ENCODE measurements around the gene G2E3.
"Not testable (repeated sequence)": the region's sequence is repeated elsewhere in the genome, so short reads cannot be mapped to it uniquely, and the experiment has no call there.

The G2E3 gene

DNA sequence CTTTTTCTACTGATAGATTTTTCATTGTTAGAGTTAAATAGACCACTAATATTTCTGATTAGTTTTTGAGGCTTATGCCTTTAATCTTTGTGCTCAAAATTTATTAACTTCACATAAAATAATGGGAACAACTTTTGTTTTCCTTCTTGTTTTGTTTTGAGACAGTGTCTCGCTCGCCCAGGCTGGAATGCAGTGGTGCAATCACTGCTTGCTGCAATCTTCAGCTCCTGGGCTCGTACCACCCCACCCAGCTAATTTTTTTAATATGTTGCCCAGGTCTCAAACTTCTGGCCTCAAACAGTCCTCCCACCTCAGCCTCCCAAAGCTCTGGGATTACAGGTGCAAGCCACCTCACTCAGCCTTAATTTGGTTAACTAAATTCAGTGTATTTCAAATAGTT lies 80.0 kb downstream of the G2E3 start:
- Histone ChIP-seq H3K36me3 (ENCODE audit: control insufficient read depth, insufficient read depth, low read length) (peaks cover 1% of the 10 kb centered on the region; the same call in 1 of the 2 replicates), H3K27me3 (replicated peaks; ENCODE audit: control insufficient read depth, insufficient read depth, low read length) (no peaks in the 10 kb centered on the region), H3K4me3 (replicated peaks; ENCODE audit: low read depth, low read length) (no peak overlapping the region)
- no peak for DNase-seq (ENCODE audit: extremely low read depth, insufficient read length)
- TF ChIP-seq, protein P1, sequence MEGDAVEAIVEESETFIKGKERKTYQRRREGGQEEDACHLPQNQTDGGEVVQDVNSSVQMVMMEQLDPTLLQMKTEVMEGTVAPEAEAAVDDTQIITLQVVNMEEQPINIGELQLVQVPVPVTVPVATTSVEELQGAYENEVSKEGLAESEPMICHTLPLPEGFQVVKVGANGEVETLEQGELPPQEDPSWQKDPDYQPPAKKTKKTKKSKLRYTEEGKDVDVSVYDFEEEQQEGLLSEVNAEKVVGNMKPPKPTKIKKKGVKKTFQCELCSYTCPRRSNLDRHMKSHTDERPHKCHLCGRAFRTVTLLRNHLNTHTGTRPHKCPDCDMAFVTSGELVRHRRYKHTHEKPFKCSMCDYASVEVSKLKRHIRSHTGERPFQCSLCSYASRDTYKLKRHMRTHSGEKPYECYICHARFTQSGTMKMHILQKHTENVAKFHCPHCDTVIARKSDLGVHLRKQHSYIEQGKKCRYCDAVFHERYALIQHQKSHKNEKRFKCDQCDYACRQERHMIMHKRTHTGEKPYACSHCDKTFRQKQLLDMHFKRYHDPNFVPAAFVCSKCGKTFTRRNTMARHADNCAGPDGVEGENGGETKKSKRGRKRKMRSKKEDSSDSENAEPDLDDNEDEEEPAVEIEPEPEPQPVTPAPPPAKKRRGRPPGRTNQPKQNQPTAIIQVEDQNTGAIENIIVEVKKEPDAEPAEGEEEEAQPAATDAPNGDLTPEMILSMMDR (IDR thresholded peaks at IDR 0.05; ENCODE audit: insufficient read depth, low read length, poor library complexity, severe bottlenecking) = no peak

- TF ChIP-seq, protein P1 (IDR thresholded peaks at IDR 0.05; ENCODE audit: insufficient read depth, low read length, poor library complexity, severe bottlenecking) = no peak
- peaks cover 1% of the 10 kb centered on the region; the same call in 1 of the 2 replicates for H3K36me3 ChIP-seq (ENCODE audit: control insufficient read depth, insufficient read depth, low read length)
Measured at GRCh38 chr14:30641207-30641606, 82.2 kb downstream of the G2E3 start.

DNA sequence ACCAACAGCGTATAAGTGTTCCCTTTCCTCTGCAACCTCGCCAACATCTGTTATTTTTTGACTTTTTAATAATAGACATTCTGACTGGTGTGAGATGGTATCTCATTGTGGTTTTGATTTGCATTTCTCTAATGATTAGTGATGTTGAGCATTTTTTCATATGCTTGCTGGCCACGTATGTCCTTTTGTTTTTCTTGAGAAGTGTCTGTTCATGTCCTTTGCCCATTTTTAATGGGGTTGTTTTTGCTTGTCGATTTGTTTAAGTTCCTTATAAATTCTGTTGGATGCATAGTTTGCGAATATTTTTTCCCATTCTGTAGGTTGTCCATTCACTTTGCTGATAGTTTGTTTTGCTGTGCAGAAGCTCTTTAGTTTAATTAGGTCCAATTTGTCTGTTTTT lies 85.5 kb downstream of the G2E3 start:
- not testable (repeated sequence) for DNase-seq (ENCODE audit: extremely low read depth, insufficient read length); H3K27me3 ChIP-seq (replicated peaks; ENCODE audit: control insufficient read depth, insufficient read depth, low read length); H3K36me3 ChIP-seq (ENCODE audit: control insufficient read depth, insufficient read depth, low read length); H3K4me3 ChIP-seq (replicated peaks; ENCODE audit: low read depth, low read length)

More at GRCh38 chr14:30641207-30641606, 82.2 kb downstream of the G2E3 start:
- Histone ChIP-seq H3K4me3 (replicated peaks; ENCODE audit: low read depth, low read length) (no peak overlapping the region), H3K27me3 (replicated peaks; ENCODE audit: control insufficient read depth, insufficient read depth, low read length) (no peaks in the 10 kb centered on the region)
- no peak for DNase-seq (ENCODE audit: extremely low read depth, insufficient read length)

- no peak for DNase-seq (ENCODE audit: extremely low read depth, insufficient read length)
- peaks cover 1% of the 10 kb centered on the region; the same call in 1 of the 2 replicates for H3K36me3 ChIP-seq (ENCODE audit: control insufficient read depth, insufficient read depth, low read length)
- no peaks in the 10 kb centered on the region for H3K27me3 ChIP-seq (replicated peaks; ENCODE audit: control insufficient read depth, insufficient read depth, low read length)
- H3K4me3 ChIP-seq (replicated peaks; ENCODE audit: low read depth, low read length) = no peak overlapping the region
- TF ChIP-seq, protein P1 (IDR thresholded peaks at IDR 0.05; ENCODE audit: insufficient read depth, low read length, poor library complexity, severe bottlenecking) = no peak
Measured at GRCh38 chr14:30645600-30645999, 86.6 kb downstream of the G2E3 start.

DNA sequence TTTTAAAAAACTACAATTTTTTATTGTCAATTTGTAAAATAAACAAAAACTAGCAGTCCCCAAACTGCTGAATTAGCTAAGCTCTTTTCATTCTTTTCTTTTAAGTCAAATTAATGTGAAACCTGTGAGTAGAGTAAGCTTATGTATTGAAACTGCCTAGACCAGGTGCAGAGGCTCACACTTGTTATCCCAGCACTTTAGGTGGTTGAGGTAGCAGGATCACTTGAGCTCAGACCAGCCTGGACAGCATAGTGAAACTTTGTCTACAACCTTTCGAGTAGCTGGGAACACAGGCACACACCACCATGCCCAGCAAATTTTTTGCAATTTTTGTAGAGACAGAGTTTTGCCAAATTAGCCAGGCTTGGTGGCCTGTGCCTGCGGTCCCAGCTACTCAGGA lies 89.5 kb downstream of the G2E3 start:
- H3K36me3 ChIP-seq (ENCODE audit: control insufficient read depth, insufficient read depth, low read length) = peaks cover 3% of the 10 kb centered on the region; the same call in 1 of the 2 replicates
- no peak overlapping the region for H3K4me3 ChIP-seq (replicated peaks; ENCODE audit: low read depth, low read length)

GRCh38 chr14:30651937-30652336 lies 93.0 kb downstream of the G2E3 start:
- Histone ChIP-seq H3K27me3 (replicated peaks; ENCODE audit: control insufficient read depth, insufficient read depth, low read length) (no peaks in the 10 kb centered on the region), H3K4me3 (replicated peaks; ENCODE audit: low read depth, low read length) (no peak overlapping the region), H3K36me3 (ENCODE audit: control insufficient read depth, insufficient read depth, low read length) (peaks cover 7% of the 10 kb centered on the region)
- TF ChIP-seq, protein P1 (IDR thresholded peaks at IDR 0.05; ENCODE audit: insufficient read depth, low read length, poor library complexity, severe bottlenecking) = no peak
- DNase-seq (ENCODE audit: extremely low read depth, insufficient read length) = no peak

More for the DNA sequence above, 89.5 kb downstream of the G2E3 start:
- TF ChIP-seq, protein P1 (IDR thresholded peaks at IDR 0.05; ENCODE audit: insufficient read depth, low read length, poor library complexity, severe bottlenecking) = no peak
- H3K27me3 ChIP-seq (replicated peaks; ENCODE audit: control insufficient read depth, insufficient read depth, low read length) = no peaks in the 10 kb centered on the region
- no peak for DNase-seq (ENCODE audit: extremely low read depth, insufficient read length)

Data from GM06990 (cell line).